K562 (cell line): ENCODE data around the gene MYO3B. TPM values are rescaled to one million over a fixed set of nuclear protein-coding genes. Genes with fewer than 3 reads are reported as not detected.

Source experiments
- ATAC-seq: fragments of 200-7000 bp; cut with Tn5 transposase; 3 replicates; pipeline ENCODE4 v1.9.1; 2020; ENCODE audit warnings: moderate library complexity
- BruUV-seq: library from RNA; stranded (reverse); fragments of 400-500 nt; replicated peaks from 2 replicates; lab custom pipeline; 2021; lab: Mats Ljungman, UMichigan
- CTCF ChIA-PET: fragments of 300-600 bp; formaldehyde crosslinking; extraction: SDS; loops from one replicate; lab custom pipeline; 2021; ENCODE audit warnings: low intra/inter-chr PET ratio; lab: Yijun Ruan, JAX
- POLR2A ChIA-PET: fragments of 300-600, 350-650 bp; sonication (Branson Sonifier 250); formaldehyde crosslinking; extraction: SDS; loops from one replicate; lab custom pipeline; 2021; ENCODE audit warnings: antibody characterized with exemption, inconsistent platforms; lab: Yijun Ruan, JAX
- DNase-seq, 4 experiments: peaks; one replicate each; pipeline versions ENCODE4 v3.0.0 to v3.0.0-alpha.2; 2011 to 2018; ENCODE audit warnings: low spot score in 3 of 4, mixed read lengths in 3 of 4; ENCODE audit errors: extremely low read depth in 1 of 4
- FAIRE-seq: peaks from 2 replicates; lab custom pipeline; 2011; peaks lifted over from hg19 to GRCh38; lab: Jason Lieb, UNC
- H2AFZ ChIP-seq: 2 replicates; pipeline ENCODE4 v1.6.0; 2011; ENCODE audit warnings: low read depth, low read length, control low read depth, inconsistent platforms
- H3K27ac ChIP-seq: fragments of 200-600 bp; 3 replicates; pipeline ENCODE4 v1.8.0; 2011; ENCODE audit warnings: low read depth, mild to moderate bottlenecking, control low read depth, inconsistent platforms, low read length, moderate library complexity, mixed read lengths; ENCODE audit errors: extremely low read depth
- H3K27me3 ChIP-seq, 2 experiments: fragments of 300-600 bp in 1 of 2; 2 replicates in 1 of 2; 3 replicates in 1 of 2; pipeline versions ENCODE4 v1.6.0 to v1.8.0; 2011; ENCODE audit warnings: inconsistent platforms in 2 of 2, low read length in 2 of 2, mild to moderate bottlenecking in 1 of 2, mixed read lengths in 1 of 2, moderate library complexity in 1 of 2; ENCODE audit not compliant: control insufficient read depth in 2 of 2, insufficient read depth in 2 of 2
- H3K36me3 ChIP-seq: fragments of 300-600 bp; 3 replicates; pipeline ENCODE4 v1.8.0; 2011; ENCODE audit warnings: mild to moderate bottlenecking, low read length, inconsistent platforms; ENCODE audit not compliant: control insufficient read depth, insufficient read depth
- H3K4me1 ChIP-seq, 2 experiments: fragments of 200-600 bp in 1 of 2; replicated peaks in 1 of 2; 2 replicates in 1 of 2; 3 replicates in 1 of 2; pipeline versions ENCODE4 v1.5.1 to v1.8.0; 2011; ENCODE audit warnings: inconsistent platforms in 2 of 2, low read length in 2 of 2, mild to moderate bottlenecking in 1 of 2, mixed read lengths in 1 of 2, moderate library complexity in 1 of 2; ENCODE audit not compliant: control insufficient read depth in 2 of 2, insufficient read depth in 2 of 2
- H3K4me2 ChIP-seq: 2 replicates; pipeline ENCODE4 v1.6.1; 2011; ENCODE audit warnings: low read length, control low read depth, inconsistent platforms, mixed read lengths; ENCODE audit not compliant: insufficient read depth
- H3K4me3 ChIP-seq: fragments of 200-600 bp; sonication (generic), shearing (Covaris generic); 2 replicates; pipeline ENCODE4 v1.5.1; 2016; ENCODE audit warnings: control low read depth, inconsistent platforms
- H3K79me2 ChIP-seq: fragments of 200-600 bp; 3 replicates; pipeline ENCODE4 v1.8.0; 2011; ENCODE audit warnings: low read length, inconsistent platforms; ENCODE audit not compliant: control insufficient read depth, insufficient read depth
- H3K9ac ChIP-seq, 2 experiments: 2 replicates each; pipeline versions ENCODE4 v1.6.0 to v1.6.1; 2011; ENCODE audit warnings: low read depth in 2 of 2, low read length in 2 of 2, control low read depth in 1 of 2, inconsistent platforms in 1 of 2, mild to moderate bottlenecking in 1 of 2, mixed read lengths in 1 of 2; ENCODE audit not compliant: insufficient read depth in 1 of 2
- H3K9me1 ChIP-seq: one replicate; pipeline ENCODE4 v1.6.0; 2011; ENCODE audit warnings: inconsistent platforms, mild to moderate bottlenecking, low read length, moderate library complexity; ENCODE audit not compliant: control insufficient read depth, insufficient read depth
- H3K9me3 ChIP-seq: replicated peaks from 2 replicates; pipeline ENCODE4 v1.5.1; 2011; ENCODE audit warnings: low read depth, low read length, inconsistent platforms; ENCODE audit not compliant: control insufficient read depth, insufficient read depth
- H4K20me1 ChIP-seq: replicated peaks from 2 replicates; pipeline ENCODE4 v1.6.1; 2011; ENCODE audit warnings: low read length, inconsistent platforms, mixed read lengths; ENCODE audit not compliant: control insufficient read depth, insufficient read depth
- CEBPB ChIP-seq: fragments of 450-650 bp; IDR thresholded peaks from 2 replicates; pipeline ENCODE4 v1.6.1; 2016; ENCODE audit warnings: missing genetic modification characterization, missing compliant biosample characterization
- CEBPG ChIP-seq, 3 experiments: fragments of 200-800 bp in 1 of 3; sonication (Bioruptor generic) in 1 of 3; sonication (generic) in 1 of 3; formaldehyde crosslinking in 1 of 3; IDR thresholded peaks in 2 of 3; conservative IDR thresholded peaks in 1 of 3; 2 replicates each; pipeline versions ENCODE4 v1.6.1 to v1.8.0; 2016 to 2022; ENCODE audit warnings: missing compliant biosample characterization in 2 of 3, missing genetic modification characterization in 2 of 3, mild to moderate bottlenecking in 1 of 3, missing genetic modification reagents in 1 of 3
- CXXC5 ChIP-seq: fragments of 250-450 bp; sonication (Bioruptor Pico); IDR thresholded peaks from 2 replicates; pipeline ENCODE4 v1.8.0; 2022; ENCODE audit warnings: inconsistent platforms, mild to moderate bottlenecking, moderate library complexity
- ETV1 ChIP-seq: fragments of 450-650 bp; conservative IDR thresholded peaks from 2 replicates; pipeline ENCODE4 v1.6.1; 2016; ENCODE audit warnings: missing genetic modification characterization, control low read depth, low read depth, missing compliant biosample characterization
- FOXM1 ChIP-seq, 2 experiments: fragments of 450-650 bp in 1 of 2; sonication (generic) in 1 of 2; formaldehyde crosslinking in 1 of 2; IDR thresholded peaks; 2 replicates each; pipeline versions ENCODE4 v1.6.1 to v1.9.0; 2017 to 2022; ENCODE audit warnings: low read depth in 2 of 2, mild to moderate bottlenecking in 2 of 2, missing genetic modification reagents in 1 of 2, moderate library complexity in 1 of 2
- PHTF2 ChIP-seq: fragments of 250-450 bp; sonication (Bioruptor Pico); IDR thresholded peaks from 2 replicates; pipeline ENCODE4 v1.5.0; 2021; ENCODE audit warnings: mild to moderate bottlenecking
- POLR2AphosphoS5 ChIP-seq: IDR thresholded peaks from 2 replicates; pipeline ENCODE4 v1.6.1; 2011; ENCODE audit warnings: mild to moderate bottlenecking, low read depth, low read length, moderate library complexity; ENCODE audit not compliant: control insufficient read depth, insufficient read depth
- POLR2G ChIP-seq: fragments of 200-400 bp; formaldehyde crosslinking; IDR thresholded peaks from 2 replicates; pipeline ENCODE4 v1.6.1; 2017; ENCODE audit warnings: low read depth, mild to moderate bottlenecking, antibody characterized with exemption, low read length, moderate library complexity
- POLR3G ChIP-seq: IDR thresholded peaks from 2 replicates; pipeline ENCODE4 v1.6.1; 2011; ENCODE audit not compliant: insufficient read length, insufficient replicate concordance; ENCODE audit errors: extremely low read depth
- WGBS: fragments of 100-300 bp; shearing (Covaris generic); methylation state at CpG from one replicate; pipeline ENCODE4 v1.1.6; 2016; ENCODE audit warnings: low coverage, mixed read lengths; ENCODE audit not compliant: insufficient coverage; ENCODE audit errors: missing lambda C conversion rate; 5-methylcytosine and 5-hydroxymethylcytosine counted together
- in situ Hi-C: fragments of 300-500 bp; cut with MboI; formaldehyde crosslinking; loops from 4 replicates; pipeline ENCODE4 v1.15.0; 2018; ENCODE audit warnings: inconsistent platforms, mixed read lengths
- intact Hi-C: fragments of 100-400 bp; cut with micrococcal nuclease; formaldehyde crosslinking; loops from 2 replicates; pipeline ENCODE4 v1.14.2; 2022
- polyA plus RNA-seq, 8 experiments: library from polyadenylated mRNA; depleted of rRNA in 4 of 8; stranded (reverse) in 5 of 8; unstranded in 3 of 8; fragments of >200 nt; fragmentation: Nextera tagmentation in 2 of 8; fragmentation: Illumina TruSeq in 1 of 8; extraction: Ambion mirVana in 2 of 8; extraction: Trizol in 1 of 8; gene quantifications; 2 replicates each; pipeline versions ENCODE4 v1.2.1 to v1.2.3, GENCODE V29; 2011 to 2014; ENCODE audit warnings: inconsistent platforms in 1 of 8, missing spikeins in 1 of 8
- total RNA-seq, 7 experiments: library from RNA; depleted of rRNA in 6 of 7; stranded (reverse); fragments of >200 nt in 6 of 7; fragmentation: Illumina TruSeq in 2 of 7; extraction: Trizol in 2 of 7; gene quantifications; 2 replicates each; pipeline versions ENCODE4 v1.2.1 to v1.2.3, GENCODE V29; 2011 to 2021; ENCODE audit warnings: low replicate concordance in 1 of 7
- TF ChIP-seq, protein P1 (sequence below): sonication (generic); formaldehyde crosslinking; IDR thresholded peaks from 2 replicates; pipeline ENCODE4 v1.8.0; 2022; ENCODE audit warnings: mild to moderate bottlenecking, missing genetic modification reagents
- TF ChIP-seq, protein P2 (sequence below): conservative IDR thresholded peaks from 2 replicates; pipeline ENCODE4 v1.6.1; 2011; ENCODE audit warnings: low read depth, mild to moderate bottlenecking, low read length; ENCODE audit not compliant: control insufficient read depth
- TF ChIP-seq, protein P3 (sequence below): fragments of 450-650 bp; formaldehyde crosslinking; IDR thresholded peaks from 2 replicates; pipeline ENCODE4 v1.4.0; 2020; ENCODE audit warnings: mild to moderate bottlenecking, moderate library complexity

MYO3B gene
- total and polyA plus RNA-seq, 9 of the 15 experiments (the other 6 are each of a cell fraction or from before 2014, with no cell fraction given) = 2.7 to 6.5 (median 3.6) TPM

DNA sequence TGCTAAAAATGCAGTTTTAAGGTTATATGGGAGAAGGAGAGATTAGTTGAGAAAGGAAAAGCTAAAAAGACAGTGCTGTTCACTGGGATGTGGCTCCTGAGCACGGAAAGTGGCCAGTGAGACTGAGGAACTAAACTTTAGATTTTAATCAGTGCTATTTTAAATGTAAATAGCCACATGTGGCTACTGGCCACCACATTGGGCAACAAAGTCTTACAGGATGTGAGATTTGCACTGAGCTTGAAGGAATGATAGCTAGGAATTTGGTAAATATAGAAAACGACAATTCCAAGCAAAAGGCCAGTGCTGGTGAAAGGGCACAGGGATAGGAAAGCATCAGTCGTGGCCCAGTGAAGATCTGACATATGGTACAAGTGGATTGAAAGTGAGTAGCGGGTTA lies 523.1 kb downstream of the MYO3B start:
- ATAC-seq = no peak
- H3K9me1 ChIP-seq = no peaks in the 10 kb centered on the region
- H3K79me2 ChIP-seq = no peaks in the 10 kb centered on the region
- no peaks in the 10 kb centered on the region; a peak in 1 of 5 replicates for H3K4me1 ChIP-seq
- ChIA-PET POLR2A (interaction anchor here (0.6 kb wide), 1 partner anchor 172 kb away, joined by 3 read pairs; no protein-coding TSS in a partner anchor), CTCF (no interaction called here)
- H3K27me3 ChIP-seq = no peaks in the 10 kb centered on the region
- no peak overlapping the region for H3K27ac ChIP-seq
- no peaks in the 10 kb centered on the region for H3K9me3 ChIP-seq
- H4K20me1 ChIP-seq = no peaks in the 10 kb centered on the region
- intact Hi-C loops (no loop called here), in situ Hi-C loops (no loop called here)
- H3K9ac ChIP-seq = no peak overlapping the region
- no peak for DNase-seq
- H3K4me3 ChIP-seq = no peak overlapping the region
- H2AFZ ChIP-seq = no peak overlapping the region
- H3K36me3 ChIP-seq = no peaks in the 10 kb centered on the region
- H3K4me2 ChIP-seq = no peak overlapping the region
- FAIRE-seq = no peak
- 12% methylated on average over 4 of the region's 4 CpGs for WGBS
- no TSS peak for BruUV-seq
- no peak for TF ChIP-seq POLR2AphosphoS5
- TF ChIP-seq ETV1 (tag) = no peak
- TF ChIP-seq, protein P1, sequence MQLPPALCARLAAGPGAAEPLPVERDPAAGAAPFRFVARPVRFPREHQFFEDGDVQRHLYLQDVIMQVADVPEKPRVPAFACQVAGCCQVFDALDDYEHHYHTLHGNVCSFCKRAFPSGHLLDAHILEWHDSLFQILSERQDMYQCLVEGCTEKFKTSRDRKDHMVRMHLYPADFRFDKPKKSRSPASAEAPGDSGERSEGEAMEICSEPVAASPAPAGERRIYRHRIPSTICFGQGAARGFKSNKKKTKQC (CRISPR knock-in tag) = no peak
- no peak for TF ChIP-seq CXXC5 (CRISPR knock-in tag)
- TF ChIP-seq POLR2G = no peak
- TF ChIP-seq, protein P2, sequence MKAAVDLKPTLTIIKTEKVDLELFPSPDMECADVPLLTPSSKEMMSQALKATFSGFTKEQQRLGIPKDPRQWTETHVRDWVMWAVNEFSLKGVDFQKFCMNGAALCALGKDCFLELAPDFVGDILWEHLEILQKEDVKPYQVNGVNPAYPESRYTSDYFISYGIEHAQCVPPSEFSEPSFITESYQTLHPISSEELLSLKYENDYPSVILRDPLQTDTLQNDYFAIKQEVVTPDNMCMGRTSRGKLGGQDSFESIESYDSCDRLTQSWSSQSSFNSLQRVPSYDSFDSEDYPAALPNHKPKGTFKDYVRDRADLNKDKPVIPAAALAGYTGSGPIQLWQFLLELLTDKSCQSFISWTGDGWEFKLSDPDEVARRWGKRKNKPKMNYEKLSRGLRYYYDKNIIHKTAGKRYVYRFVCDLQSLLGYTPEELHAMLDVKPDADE = no peak
- no peak for TF ChIP-seq PHTF2
- TF ChIP-seq POLR3G = no peak
- TF ChIP-seq FOXM1 (IDR thresholded peaks at IDR 0.05; ENCODE audit: low read depth) = peak; percentile 73; the same call in 1 of the 2 replicates
- TF ChIP-seq FOXM1 (CRISPR knock-in tag; IDR thresholded peaks at IDR 0.05; ENCODE audit: low read depth) = no peak
- no peak for TF ChIP-seq CEBPG (CRISPR knock-in tag; IDR thresholded peaks at IDR 0.05)
- 0 out of 4 replicates have a peak, but pooled peaks of 1 of the 2 experiments have one; percentile 20 for TF ChIP-seq CEBPG (tag; conservative IDR thresholded peaks at IDR 0.05 in 1 of 2, IDR thresholded peaks at IDR 0.05 in 1 of 2)
- peak; percentile 39 for TF ChIP-seq CEBPB (tag)
- TF ChIP-seq, protein P3, sequence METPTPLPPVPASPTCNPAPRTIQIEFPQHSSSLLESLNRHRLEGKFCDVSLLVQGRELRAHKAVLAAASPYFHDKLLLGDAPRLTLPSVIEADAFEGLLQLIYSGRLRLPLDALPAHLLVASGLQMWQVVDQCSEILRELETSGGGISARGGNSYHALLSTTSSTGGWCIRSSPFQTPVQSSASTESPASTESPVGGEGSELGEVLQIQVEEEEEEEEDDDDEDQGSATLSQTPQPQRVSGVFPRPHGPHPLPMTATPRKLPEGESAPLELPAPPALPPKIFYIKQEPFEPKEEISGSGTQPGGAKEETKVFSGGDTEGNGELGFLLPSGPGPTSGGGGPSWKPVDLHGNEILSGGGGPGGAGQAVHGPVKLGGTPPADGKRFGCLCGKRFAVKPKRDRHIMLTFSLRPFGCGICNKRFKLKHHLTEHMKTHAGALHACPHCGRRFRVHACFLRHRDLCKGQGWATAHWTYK (CRISPR knock-in tag) = peak; percentile 85
